Measurements from ENCODE around the gene CKB.

Gene CKB

GRCh38 chr14:103549361-103550311 lies 27.0 kb upstream of the CKB start:
- DNase-seq, result no peak

GRCh38 chr14:103548463-103549351 lies 26.1 kb upstream of the CKB start:
- no peak for DNase-seq

- no peak for DNase-seq
Observed at GRCh38 chr14:103547941-103548462, 25.4 kb upstream of the CKB start.

GRCh38 chr14:103547455-103547940 lies 24.9 kb upstream of the CKB start:
- no peak for DNase-seq

GRCh38 chr14:103546652-103547454 lies 24.2 kb upstream of the CKB start:
- peak; percentile 76 for DNase-seq

GRCh38 chr14:103545915-103546651 lies 23.5 kb upstream of the CKB start:
- DNase-seq, result no peak

- DNase-seq, result no peak
Observed at GRCh38 chr14:103545219-103545914, 22.7 kb upstream of the CKB start.

GRCh38 chr14:103544388-103545218 lies 22.0 kb upstream of the CKB start:
- no peak for DNase-seq

- no peak for DNase-seq
Observed at GRCh38 chr14:103543721-103544387, 21.2 kb upstream of the CKB start.

GRCh38 chr14:103543140-103543539 lies 20.5 kb upstream of the CKB start:
- no peak for DNase-seq

GRCh38 chr14:103542605-103543088 lies 20.0 kb upstream of the CKB start:
- DNase-seq, result no peak

- no peak for DNase-seq
Observed at GRCh38 chr14:103541709-103542604, 19.3 kb upstream of the CKB start.

GRCh38 chr14:103540821-103541708 lies 18.4 kb upstream of the CKB start:
- no peak for DNase-seq

GRCh38 chr14:103539056-103539825 lies 16.6 kb upstream of the CKB start:
- no peak for DNase-seq

- no peak for DNase-seq
Observed at GRCh38 chr14:103538291-103539055, 15.8 kb upstream of the CKB start.
